ENCODE results near the gene MPND. TPM values are rescaled to one million over a fixed set of nuclear protein-coding genes. Genes with fewer than 3 reads are reported as not detected.

MPND gene
- total and polyA plus RNA-seq, 12 donors, result 15.2 to 26.6 (median 20.9) TPM

- TF ChIP-seq CTCF (IDR thresholded peaks at IDR 0.05), result no peak
- peaks cover 6 to 89% (median 45%) of the 10 kb centered on the region in 9 donors for H3K36me3 ChIP-seq
- intact Hi-C loops (cut with DNase I), result no loop called here
- peaks cover 9 to 21% (median 15%) of the 10 kb centered on the region in 9 donors for H3K4me1 ChIP-seq
- H3K27me3 ChIP-seq, result no peaks in the 10 kb centered on the region
- no peak for DNase-seq
- H3K27ac ChIP-seq, result no peak overlapping the region
- 95% methylated on average over 25 to 26 of the region's 26 CpGs for WGBS, 2 donors
- H3K4me3 ChIP-seq, result no peak overlapping the region
- ATAC-seq, result no peak
- no peaks in the 10 kb centered on the region for H3K9me3 ChIP-seq
Observed at GRCh38 chr19:4363571-4364304, 20.4 kb downstream of the MPND start.

GRCh38 chr19:4365341-4365740 lies 22.0 kb downstream of the MPND start:
- no peak for ATAC-seq
- TF ChIP-seq CTCF (IDR thresholded peaks at IDR 0.05), result no peak
- no peak for DNase-seq
- H3K27me3 ChIP-seq, result no peaks in the 10 kb centered on the region
- H3K9me3 ChIP-seq, result no peaks in the 10 kb centered on the region
- no peak overlapping the region for H3K27ac ChIP-seq
- H3K4me3 ChIP-seq, result no peak overlapping the region
- H3K36me3 ChIP-seq, result peaks cover 6 to 73% (median 45%) of the 10 kb centered on the region in 9 donors
- peaks cover 23 to 37% (median 31%) of the 10 kb centered on the region in 9 donors for H3K4me1 ChIP-seq
- intact Hi-C loops (cut with DNase I), result no loop called here
- WGBS, 2 donors, result 85 to 90% methylated on average over 16 of the region's 16 CpGs

- Histone ChIP-seq H3K36me3 (peaks cover 6 to 67% (median 45%) of the 10 kb centered on the region in 9 donors), H3K4me3 (no peak overlapping the region), H3K4me1 (peaks cover 26 to 44% (median 37%) of the 10 kb centered on the region in 9 donors), H3K27ac (no peak overlapping the region), H3K9me3 (no peaks in the 10 kb centered on the region), H3K27me3 (no peaks in the 10 kb centered on the region)
- DNase-seq (no peak), ATAC-seq (no peak)
- TF ChIP-seq CTCF (IDR thresholded peaks at IDR 0.05), result no peak
- intact Hi-C loops (cut with DNase I), result no loop called here
- 93 to 94% methylated on average over 19 of the region's 19 CpGs for WGBS, 2 donors
Observed at GRCh38 chr19:4365791-4366665, 22.7 kb downstream of the MPND start.

- intact Hi-C loops (cut with DNase I), result no loop called here
- H3K4me3 ChIP-seq, result no peak overlapping the region
- H3K9me3 ChIP-seq, result no peaks in the 10 kb centered on the region
- H3K4me1 ChIP-seq, result peaks cover 26 to 51% (median 45%) of the 10 kb centered on the region in 9 donors
- DNase-seq (no peak), ATAC-seq (no peak)
- 90 to 91% methylated on average over 16 of the region's 16 CpGs for WGBS, 2 donors
- no peaks in the 10 kb centered on the region for H3K27me3 ChIP-seq
- TF ChIP-seq CTCF (IDR thresholded peaks at IDR 0.05), result no peak
- peaks cover 1 to 66% (median 38%) of the 10 kb centered on the region in 9 donors for H3K36me3 ChIP-seq
- H3K27ac ChIP-seq, result no peak overlapping the region
Observed at GRCh38 chr19:4366666-4367335, 23.4 kb downstream of the MPND start.

All from heart right ventricle (tissue), 16 donors.